Measurements from ENCODE around the gene PPP1CA.

- TF ChIP-seq GATA1 (IDR thresholded peaks at IDR 0.05; ENCODE audit: low read depth, low read length) (no peak), POLR2A (IDR thresholded peaks at IDR 0.05; ENCODE audit: low read length) (no peak)
Measured at GRCh38 chr11:67431346-67432249, 29.9 kb upstream of the PPP1CA start.

Data from erythroblast (primary cell).